Measurements from ENCODE around the gene SMAD7. TPM values are rescaled to one million over a fixed set of nuclear protein-coding genes. Genes with fewer than 3 reads are reported as not detected.

Gene SMAD7
- total RNA-seq, 1 donor from 2014 or later = 53.6 TPM

GRCh38 chr18:48926420-48926857 is 24.3 kb downstream of the SMAD7 start:
- no peaks in the 10 kb centered on the region for H3K27me3 Mint-ChIP-seq (ENCODE audit: unreplicated experiment)
- H3K27ac Mint-ChIP-seq (ENCODE audit: unreplicated experiment) = peak overlapping the region; percentile 97
- no peak for TF ChIP-seq CTCF (IDR thresholded peaks at IDR 0.05)
- peaks cover 99% of the 10 kb centered on the region for H3K4me1 Mint-ChIP-seq (ENCODE audit: unreplicated experiment)
- no peaks in the 10 kb centered on the region for H3K9me3 Mint-ChIP-seq (ENCODE audit: unreplicated experiment)
- H3K36me3 Mint-ChIP-seq (ENCODE audit: unreplicated experiment) = peaks cover 22% of the 10 kb centered on the region
- DNase-seq (ENCODE audit: extremely low spot score, unreplicated experiment) = no peak
- no peak overlapping the region for H3K4me3 Mint-ChIP-seq (ENCODE audit: unreplicated experiment)

- H3K27ac Mint-ChIP-seq (ENCODE audit: unreplicated experiment) = peak overlapping the region; percentile 96
- peak overlapping the region; percentile 10 for H3K4me3 Mint-ChIP-seq (ENCODE audit: unreplicated experiment)
- no peaks in the 10 kb centered on the region for H3K9me3 Mint-ChIP-seq (ENCODE audit: unreplicated experiment)
- peaks cover 30% of the 10 kb centered on the region for H3K36me3 Mint-ChIP-seq (ENCODE audit: unreplicated experiment)
- DNase-seq (ENCODE audit: extremely low spot score, unreplicated experiment) = no peak
- H3K4me1 Mint-ChIP-seq (ENCODE audit: unreplicated experiment) = peaks cover 99% of the 10 kb centered on the region
- no peaks in the 10 kb centered on the region for H3K27me3 Mint-ChIP-seq (ENCODE audit: unreplicated experiment)
- no peak for TF ChIP-seq CTCF (IDR thresholded peaks at IDR 0.05)
Measured at GRCh38 chr18:48925491-48925780, 25.3 kb downstream of the SMAD7 start.

- TF ChIP-seq CTCF (IDR thresholded peaks at IDR 0.05) = peak; percentile 10
- H3K36me3 Mint-ChIP-seq (ENCODE audit: unreplicated experiment) = peaks cover 35% of the 10 kb centered on the region
- H3K4me1 Mint-ChIP-seq (ENCODE audit: unreplicated experiment) = peaks cover 98% of the 10 kb centered on the region
- H3K27me3 Mint-ChIP-seq (ENCODE audit: unreplicated experiment) = no peaks in the 10 kb centered on the region
- peak overlapping the region; percentile 96 for H3K27ac Mint-ChIP-seq (ENCODE audit: unreplicated experiment)
- H3K4me3 Mint-ChIP-seq (ENCODE audit: unreplicated experiment) = peak overlapping the region; percentile 30
- H3K9me3 Mint-ChIP-seq (ENCODE audit: unreplicated experiment) = no peaks in the 10 kb centered on the region
- DNase-seq (ENCODE audit: extremely low spot score, unreplicated experiment) = no peak
Measured at GRCh38 chr18:48924630-48925490, 25.9 kb downstream of the SMAD7 start.

GRCh38 chr18:48923746-48924629 is 26.8 kb downstream of the SMAD7 start:
- no peak for TF ChIP-seq CTCF (IDR thresholded peaks at IDR 0.05)
- peaks cover 39% of the 10 kb centered on the region for H3K36me3 Mint-ChIP-seq (ENCODE audit: unreplicated experiment)
- H3K4me1 Mint-ChIP-seq (ENCODE audit: unreplicated experiment) = peaks cover 92% of the 10 kb centered on the region
- H3K4me3 Mint-ChIP-seq (ENCODE audit: unreplicated experiment) = peak overlapping the region; percentile 42
- H3K27ac Mint-ChIP-seq (ENCODE audit: unreplicated experiment) = peak overlapping the region; percentile 96
- DNase-seq (ENCODE audit: extremely low spot score, unreplicated experiment) = no peak
- no peaks in the 10 kb centered on the region for H3K9me3 Mint-ChIP-seq (ENCODE audit: unreplicated experiment)
- no peaks in the 10 kb centered on the region for H3K27me3 Mint-ChIP-seq (ENCODE audit: unreplicated experiment)
